WTC11 (cell line): Measurements from ENCODE around the gene UBASH3A.

Experiments used
- ETV6 ChIP-seq: sonication (generic); formaldehyde crosslinking; IDR thresholded peaks from 2 replicates; pipeline ENCODE4 v1.8.1; 2022; ENCODE audit warnings: mild to moderate bottlenecking, missing genetic modification reagents
- FOXJ3 ChIP-seq: sonication (generic); formaldehyde crosslinking; IDR thresholded peaks from 2 replicates; pipeline ENCODE4 v1.9.0; 2021; ENCODE audit warnings: missing genetic modification reagents, mild to moderate bottlenecking, borderline replicate concordance
- KAT7 ChIP-seq: sonication (generic); formaldehyde crosslinking; IDR thresholded peaks from 2 replicates; pipeline ENCODE4 v1.8.1; 2023; ENCODE audit warnings: missing genetic modification reagents, mild to moderate bottlenecking, borderline replicate concordance
- TEAD4 ChIP-seq: sonication (generic); formaldehyde crosslinking; IDR thresholded peaks from 2 replicates; pipeline ENCODE4 v1.8.0; 2022; ENCODE audit warnings: mild to moderate bottlenecking, missing genetic modification reagents
- ZNF121 ChIP-seq: sonication (generic); formaldehyde crosslinking; IDR thresholded peaks from 2 replicates; pipeline ENCODE4 v1.8.0; 2023; ENCODE audit warnings: missing genetic modification reagents
- TF ChIP-seq, protein P1 (sequence below): fragments of 200-600 bp; IDR thresholded peaks from 2 replicates; pipeline ENCODE4 v1.8.0; 2022; ENCODE audit warnings: antibody characterized with exemption
- TF ChIP-seq, protein P2 (sequence below): sonication (generic); formaldehyde crosslinking; IDR thresholded peaks from 2 replicates; pipeline ENCODE4 v1.8.1; 2023; ENCODE audit warnings: mild to moderate bottlenecking, missing genetic modification reagents, moderate library complexity
- TF ChIP-seq, protein P3 (sequence below): sonication (generic); formaldehyde crosslinking; IDR thresholded peaks from 2 replicates; pipeline ENCODE4 v1.8.1; 2022; ENCODE audit warnings: mild to moderate bottlenecking, missing genetic modification reagents, moderate library complexity, borderline replicate concordance
- TF ChIP-seq, protein P4 (sequence below): sonication (generic); formaldehyde crosslinking; conservative IDR thresholded peaks from 2 replicates; pipeline ENCODE4 v1.8.1; 2022; ENCODE audit warnings: mild to moderate bottlenecking, missing genetic modification reagents

DNA sequence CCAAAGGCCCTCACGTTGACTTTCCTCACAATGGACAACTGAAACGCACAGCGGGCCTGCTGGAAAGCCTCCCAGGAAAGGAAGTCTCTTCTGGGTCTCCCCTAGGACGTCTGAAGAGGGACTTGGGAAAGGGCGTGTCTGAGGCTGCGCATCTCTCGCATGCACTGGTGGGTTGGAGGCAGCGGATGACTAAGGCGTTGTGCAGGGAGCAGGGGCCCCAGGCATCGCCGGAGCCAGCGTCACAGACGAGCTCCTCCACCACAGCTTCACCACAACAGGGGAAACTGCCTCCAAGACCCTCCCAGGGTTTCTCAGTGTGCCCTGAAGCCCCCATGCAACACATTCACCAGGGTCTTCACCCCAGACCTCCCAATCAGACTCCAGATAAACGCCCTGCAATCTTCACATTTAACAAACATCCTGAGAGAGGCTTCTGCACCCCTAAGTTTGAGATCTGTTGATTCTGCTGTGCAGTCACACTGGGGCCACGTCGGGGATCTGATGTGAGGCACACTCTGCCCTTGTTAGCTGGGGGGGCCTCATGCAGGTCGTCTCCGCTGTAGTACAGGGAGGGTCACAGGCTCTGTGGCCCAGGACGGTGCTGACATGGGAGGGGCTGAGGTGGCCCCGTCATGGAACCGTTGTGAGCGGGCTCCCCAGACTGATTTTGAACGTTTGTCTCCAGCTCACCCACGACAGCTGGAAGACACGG, 30.4 kb upstream of the UBASH3A start:
- TF ChIP-seq ZNF121 (CRISPR knock-in tag) (no peak), TEAD4 (CRISPR knock-in tag) (no peak), FOXJ3 (CRISPR knock-in tag) (no peak), ETV6 (CRISPR knock-in tag) (no peak), KAT7 (CRISPR knock-in tag) (no peak)
- TF ChIP-seq, protein P1, sequence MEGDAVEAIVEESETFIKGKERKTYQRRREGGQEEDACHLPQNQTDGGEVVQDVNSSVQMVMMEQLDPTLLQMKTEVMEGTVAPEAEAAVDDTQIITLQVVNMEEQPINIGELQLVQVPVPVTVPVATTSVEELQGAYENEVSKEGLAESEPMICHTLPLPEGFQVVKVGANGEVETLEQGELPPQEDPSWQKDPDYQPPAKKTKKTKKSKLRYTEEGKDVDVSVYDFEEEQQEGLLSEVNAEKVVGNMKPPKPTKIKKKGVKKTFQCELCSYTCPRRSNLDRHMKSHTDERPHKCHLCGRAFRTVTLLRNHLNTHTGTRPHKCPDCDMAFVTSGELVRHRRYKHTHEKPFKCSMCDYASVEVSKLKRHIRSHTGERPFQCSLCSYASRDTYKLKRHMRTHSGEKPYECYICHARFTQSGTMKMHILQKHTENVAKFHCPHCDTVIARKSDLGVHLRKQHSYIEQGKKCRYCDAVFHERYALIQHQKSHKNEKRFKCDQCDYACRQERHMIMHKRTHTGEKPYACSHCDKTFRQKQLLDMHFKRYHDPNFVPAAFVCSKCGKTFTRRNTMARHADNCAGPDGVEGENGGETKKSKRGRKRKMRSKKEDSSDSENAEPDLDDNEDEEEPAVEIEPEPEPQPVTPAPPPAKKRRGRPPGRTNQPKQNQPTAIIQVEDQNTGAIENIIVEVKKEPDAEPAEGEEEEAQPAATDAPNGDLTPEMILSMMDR: no peak
- TF ChIP-seq, protein P2, sequence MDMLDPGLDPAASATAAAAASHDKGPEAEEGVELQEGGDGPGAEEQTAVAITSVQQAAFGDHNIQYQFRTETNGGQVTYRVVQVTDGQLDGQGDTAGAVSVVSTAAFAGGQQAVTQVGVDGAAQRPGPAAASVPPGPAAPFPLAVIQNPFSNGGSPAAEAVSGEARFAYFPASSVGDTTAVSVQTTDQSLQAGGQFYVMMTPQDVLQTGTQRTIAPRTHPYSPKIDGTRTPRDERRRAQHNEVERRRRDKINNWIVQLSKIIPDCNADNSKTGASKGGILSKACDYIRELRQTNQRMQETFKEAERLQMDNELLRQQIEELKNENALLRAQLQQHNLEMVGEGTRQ (CRISPR knock-in tag): no peak
- TF ChIP-seq, protein P3, sequence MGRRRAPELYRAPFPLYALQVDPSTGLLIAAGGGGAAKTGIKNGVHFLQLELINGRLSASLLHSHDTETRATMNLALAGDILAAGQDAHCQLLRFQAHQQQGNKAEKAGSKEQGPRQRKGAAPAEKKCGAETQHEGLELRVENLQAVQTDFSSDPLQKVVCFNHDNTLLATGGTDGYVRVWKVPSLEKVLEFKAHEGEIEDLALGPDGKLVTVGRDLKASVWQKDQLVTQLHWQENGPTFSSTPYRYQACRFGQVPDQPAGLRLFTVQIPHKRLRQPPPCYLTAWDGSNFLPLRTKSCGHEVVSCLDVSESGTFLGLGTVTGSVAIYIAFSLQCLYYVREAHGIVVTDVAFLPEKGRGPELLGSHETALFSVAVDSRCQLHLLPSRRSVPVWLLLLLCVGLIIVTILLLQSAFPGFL: no peak
- TF ChIP-seq, protein P4, sequence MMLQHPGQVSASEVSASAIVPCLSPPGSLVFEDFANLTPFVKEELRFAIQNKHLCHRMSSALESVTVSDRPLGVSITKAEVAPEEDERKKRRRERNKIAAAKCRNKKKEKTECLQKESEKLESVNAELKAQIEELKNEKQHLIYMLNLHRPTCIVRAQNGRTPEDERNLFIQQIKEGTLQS: no peak
